DND-41 (cell line): ENCODE results near the gene SNX27.

Experiments used
- CTCF ChIP-seq: IDR thresholded peaks from 2 replicates; pipeline ENCODE4 v1.5.1; 2012; ENCODE audit warnings: borderline replicate concordance, low read length, moderate library complexity, mild to moderate bottlenecking; ENCODE audit not compliant: poor library complexity, severe bottlenecking; ENCODE audit errors: extremely low read depth
- EZH2 ChIP-seq: IDR thresholded peaks from 3 replicates; pipeline ENCODE4 v1.6.1; 2012; ENCODE audit warnings: borderline replicate concordance, low read depth, mild to moderate bottlenecking, moderate library complexity, low read length, inconsistent platforms; ENCODE audit not compliant: severe bottlenecking

DNA sequence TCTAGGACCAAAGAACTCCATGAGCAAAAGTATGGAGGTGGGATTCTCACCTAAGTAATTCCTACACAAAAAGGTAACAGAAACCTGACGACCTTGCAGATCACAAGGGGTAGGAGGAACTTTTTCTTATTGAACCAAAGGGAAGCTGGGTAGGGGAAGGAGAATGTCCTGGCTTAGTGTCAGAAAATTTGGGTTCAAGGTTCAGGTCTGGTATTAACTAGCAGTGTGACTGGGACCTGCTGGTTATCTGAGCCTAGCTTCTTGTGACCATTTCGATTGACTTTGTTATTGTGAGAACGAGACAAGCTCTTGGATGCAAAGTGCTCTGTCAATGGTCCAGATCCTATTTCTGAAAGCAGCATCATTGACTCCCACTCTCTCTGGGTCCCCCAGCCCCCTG lies 5.0 kb upstream of the SNX27 start:
- TF ChIP-seq CTCF (no peak), EZH2 (no peak)
